TTC549 (cell line): ENCODE data around the gene ENSA.
"Not testable (repeated sequence)": the region's sequence is repeated elsewhere in the genome, so short reads cannot be mapped to it uniquely, and the experiment has no call there.

Experiments used
- FAIRE-seq: peaks from 2 replicates; lab custom pipeline; 2012; peaks lifted over from hg19 to GRCh38; lab: Jason Lieb, UNC

ENSA gene

GRCh38 chr1:150621497-150622302 lies 7.7 kb downstream of the ENSA start:
- FAIRE-seq: peak; percentile 86

- FAIRE-seq: no peak
Measured at GRCh38 chr1:150620919-150621318, 8.5 kb downstream of the ENSA start.

- FAIRE-seq: no peak
Measured at GRCh38 chr1:150619576-150620509, 9.6 kb downstream of the ENSA start.

- FAIRE-seq: no peak
Measured at GRCh38 chr1:150615346-150616201, 13.8 kb downstream of the ENSA start.

GRCh38 chr1:150613061-150613920 lies 16.1 kb downstream of the ENSA start:
- no peak for FAIRE-seq

- FAIRE-seq: no peak
Measured at GRCh38 chr1:150612014-150612345, 17.4 kb downstream of the ENSA start.

GRCh38 chr1:150610576-150610975 lies 18.8 kb downstream of the ENSA start:
- no peak for FAIRE-seq

GRCh38 chr1:150609732-150610131 lies 19.7 kb downstream of the ENSA start:
- FAIRE-seq: no peak

- FAIRE-seq: no peak
Measured at GRCh38 chr1:150606463-150607142, 22.8 kb downstream of the ENSA start.

- not testable (repeated sequence) for FAIRE-seq
Measured at GRCh38 chr1:150605451-150605731, 24.0 kb downstream of the ENSA start.

GRCh38 chr1:150604226-150604588 lies 25.2 kb downstream of the ENSA start:
- no peak for FAIRE-seq

GRCh38 chr1:150603711-150604110 lies 25.7 kb downstream of the ENSA start:
- no peak for FAIRE-seq

GRCh38 chr1:150602372-150602771 lies 27.0 kb downstream of the ENSA start:
- not testable (repeated sequence) for FAIRE-seq

- no peak for FAIRE-seq
Measured at GRCh38 chr1:150601540-150601939, 27.9 kb downstream of the ENSA start.

GRCh38 chr1:150598346-150598745 lies 31.1 kb downstream of the ENSA start:
- FAIRE-seq: not testable (repeated sequence)

GRCh38 chr1:150596976-150597375 lies 32.4 kb downstream of the ENSA start:
- FAIRE-seq: no peak

- FAIRE-seq: no peak
Measured at GRCh38 chr1:150596095-150596892, 33.1 kb downstream of the ENSA start.

GRCh38 chr1:150582371-150582770 lies 47.0 kb downstream of the ENSA start:
- no peak for FAIRE-seq

- FAIRE-seq: not testable (repeated sequence)
Measured at GRCh38 chr1:150581962-150582361, 47.5 kb downstream of the ENSA start.

GRCh38 chr1:150581437-150581836 lies 48.0 kb downstream of the ENSA start:
- FAIRE-seq: not testable (repeated sequence)
